ENCODE measurements around the gene HPSE2.
"Not testable (repeated sequence)": the region's sequence is repeated elsewhere in the genome, so short reads cannot be mapped to it uniquely, and the experiment has no call there.

The HPSE2 gene

DNA sequence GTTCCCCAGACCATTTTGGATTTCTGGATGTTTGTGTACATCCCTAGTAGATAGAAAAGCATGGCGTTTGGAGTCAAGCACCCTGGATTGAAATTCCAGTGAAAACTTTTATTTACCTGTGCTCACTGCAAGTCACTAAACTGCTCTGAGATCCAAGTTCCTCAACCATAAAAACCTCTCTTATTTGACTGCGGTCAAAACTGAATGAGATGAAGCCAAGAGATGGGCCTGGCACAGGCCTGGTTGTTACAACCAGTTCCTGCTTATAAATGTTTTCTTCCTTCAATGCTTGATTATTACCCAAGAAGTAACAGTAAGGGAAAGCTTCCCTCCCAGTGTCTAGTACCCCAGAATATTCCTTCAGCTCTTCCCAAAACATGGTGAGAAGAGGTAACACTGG, 718.0 kb downstream of the HPSE2 start:
- no peak for DNase-seq (ENCODE audit: low read depth in 3 of 3, low spot score in 1 of 3)

DNA sequence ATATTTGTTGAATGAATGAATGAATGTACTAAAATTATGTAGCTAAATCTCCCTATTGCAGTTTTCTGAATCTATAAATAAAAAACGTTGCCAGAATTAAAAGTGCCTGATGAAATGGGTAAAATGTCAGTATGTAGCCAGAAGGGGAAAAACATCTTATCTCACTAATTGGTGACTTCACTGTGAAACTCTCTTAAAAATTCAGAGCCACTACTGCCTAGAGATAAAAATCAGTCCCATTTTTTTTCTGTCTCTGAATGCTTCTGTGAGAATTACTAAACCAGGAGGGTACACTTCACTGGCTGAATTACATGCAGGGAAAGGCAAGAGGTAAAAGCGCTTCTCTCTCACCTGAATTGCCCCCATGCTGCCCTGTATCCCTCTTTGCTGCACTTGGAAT, 719.3 kb downstream of the HPSE2 start:
- no peak for DNase-seq (ENCODE audit: low read depth in 3 of 3, low spot score in 1 of 3)

GRCh38 chr10:98513704-98514103, 721.9 kb downstream of the HPSE2 start:
- no peak for DNase-seq (ENCODE audit: low read depth in 3 of 3, low spot score in 1 of 3)

DNA sequence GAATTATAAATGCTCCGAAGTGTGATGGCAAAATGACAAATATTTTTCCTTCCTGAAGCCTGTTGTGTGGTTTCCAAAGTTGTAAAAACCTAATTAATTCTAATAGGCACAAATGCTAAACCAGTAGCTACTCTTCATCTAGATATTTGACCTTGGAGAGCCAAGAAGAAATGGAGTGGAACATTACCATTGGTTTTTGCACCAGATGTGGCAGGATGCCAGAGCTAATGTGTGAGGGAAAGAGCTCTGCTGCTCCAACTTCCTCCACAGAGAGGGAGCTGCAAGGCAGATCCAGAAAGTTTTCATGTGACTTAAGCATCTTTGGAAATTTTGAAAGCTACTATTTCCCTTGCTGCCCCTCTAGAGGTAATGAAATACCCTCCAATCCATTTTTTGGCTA, 723.8 kb downstream of the HPSE2 start:
- DNase-seq (ENCODE audit: low read depth in 3 of 3, low spot score in 1 of 3) = no peak

- DNase-seq (ENCODE audit: low read depth in 3 of 3, low spot score in 1 of 3) = no peak
These were observed 725.1 kb downstream of the HPSE2 start for GRCh38 chr10:98510412-98510995.

DNA sequence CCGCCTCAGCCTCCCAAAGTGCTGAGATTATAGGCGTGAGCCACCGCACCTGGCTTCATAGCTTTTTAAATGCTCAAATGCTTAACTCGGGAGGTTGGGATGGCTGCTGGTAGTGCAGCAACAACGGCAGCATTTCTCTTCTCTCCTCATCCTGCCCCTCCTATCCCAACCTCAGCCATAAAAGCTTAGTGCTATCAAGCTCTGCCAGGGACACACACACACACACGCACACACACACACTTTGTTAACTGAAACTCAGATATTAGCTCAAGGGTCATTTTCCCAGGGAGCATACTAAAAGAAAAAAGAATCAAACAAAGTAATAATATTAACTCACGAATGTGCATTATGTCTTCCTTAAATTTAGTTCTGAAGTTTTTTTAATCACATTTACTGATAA, 725.9 kb downstream of the HPSE2 start:
- DNase-seq (ENCODE audit: low read depth in 3 of 3, low spot score in 1 of 3) = no peak

- not testable (repeated sequence) for DNase-seq (ENCODE audit: low read depth in 3 of 3, low spot score in 1 of 3)
These were observed 733.1 kb downstream of the HPSE2 start for GRCh38 chr10:98502535-98502934.

DNA sequence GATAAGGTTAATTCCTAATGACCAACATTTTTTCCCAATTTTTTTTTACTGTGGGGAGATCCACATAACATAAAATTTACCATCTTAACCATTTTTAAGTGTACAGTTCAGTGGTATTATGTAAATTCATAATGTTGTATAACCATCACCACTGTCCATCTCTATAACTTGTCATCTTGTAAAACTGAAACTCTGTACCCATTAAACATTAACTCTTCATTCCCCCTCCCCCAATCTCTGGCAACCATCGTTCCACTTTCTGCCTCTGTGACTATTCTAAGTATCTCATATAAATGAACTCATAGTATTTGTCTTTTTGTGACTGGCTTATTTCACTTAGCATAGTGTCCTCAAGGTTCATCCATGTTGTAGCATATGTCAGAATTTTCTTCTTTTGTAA, 742.9 kb downstream of the HPSE2 start:
- DNase-seq (ENCODE audit: low read depth in 3 of 3, low spot score in 1 of 3) = no peak

DNA sequence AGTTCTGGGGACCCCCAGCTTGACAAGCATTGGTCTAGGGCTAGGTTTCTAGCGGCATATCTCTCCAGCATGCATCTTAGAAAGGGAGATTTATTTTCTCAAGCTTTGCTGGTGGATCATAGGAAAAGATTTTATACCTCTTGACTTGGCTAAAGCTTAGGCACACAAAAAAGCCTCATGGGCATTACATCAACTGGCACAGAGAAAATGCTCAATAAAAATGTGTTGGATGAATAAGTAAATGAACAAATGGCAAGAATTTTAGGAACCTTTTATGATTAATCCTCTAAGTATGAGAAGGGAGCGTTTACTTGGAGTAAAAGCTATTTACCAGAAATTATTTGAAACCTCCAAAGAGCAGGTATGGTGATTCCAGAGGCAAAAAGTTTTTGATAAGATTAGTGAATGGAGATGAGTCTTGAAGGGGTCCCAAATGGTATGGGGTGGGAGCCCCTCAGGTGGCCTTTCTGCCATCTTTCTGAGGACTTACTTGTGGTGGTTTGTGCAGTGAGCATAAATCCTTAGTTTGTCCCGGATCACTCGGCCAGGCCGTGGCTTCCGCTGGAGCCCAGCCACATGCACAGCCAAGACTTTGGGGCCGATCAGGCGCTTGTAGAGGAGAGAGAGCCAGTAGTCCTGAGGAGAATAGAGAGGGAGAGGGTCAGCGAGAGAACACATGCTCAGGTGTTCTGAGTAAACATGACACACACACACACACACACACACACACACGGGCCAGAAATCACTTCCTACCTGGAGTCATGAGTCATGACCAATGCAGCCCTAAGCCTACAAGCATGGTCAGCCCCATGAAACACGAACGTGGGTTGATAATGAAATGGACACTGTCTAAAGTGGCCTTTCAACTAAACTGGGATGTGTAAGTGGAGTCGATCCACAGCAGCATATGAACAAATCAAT, 745.8 kb downstream of the HPSE2 start:
- DNase-seq (ENCODE audit: low read depth in 3 of 3, low spot score in 1 of 3) = no peak

DNA sequence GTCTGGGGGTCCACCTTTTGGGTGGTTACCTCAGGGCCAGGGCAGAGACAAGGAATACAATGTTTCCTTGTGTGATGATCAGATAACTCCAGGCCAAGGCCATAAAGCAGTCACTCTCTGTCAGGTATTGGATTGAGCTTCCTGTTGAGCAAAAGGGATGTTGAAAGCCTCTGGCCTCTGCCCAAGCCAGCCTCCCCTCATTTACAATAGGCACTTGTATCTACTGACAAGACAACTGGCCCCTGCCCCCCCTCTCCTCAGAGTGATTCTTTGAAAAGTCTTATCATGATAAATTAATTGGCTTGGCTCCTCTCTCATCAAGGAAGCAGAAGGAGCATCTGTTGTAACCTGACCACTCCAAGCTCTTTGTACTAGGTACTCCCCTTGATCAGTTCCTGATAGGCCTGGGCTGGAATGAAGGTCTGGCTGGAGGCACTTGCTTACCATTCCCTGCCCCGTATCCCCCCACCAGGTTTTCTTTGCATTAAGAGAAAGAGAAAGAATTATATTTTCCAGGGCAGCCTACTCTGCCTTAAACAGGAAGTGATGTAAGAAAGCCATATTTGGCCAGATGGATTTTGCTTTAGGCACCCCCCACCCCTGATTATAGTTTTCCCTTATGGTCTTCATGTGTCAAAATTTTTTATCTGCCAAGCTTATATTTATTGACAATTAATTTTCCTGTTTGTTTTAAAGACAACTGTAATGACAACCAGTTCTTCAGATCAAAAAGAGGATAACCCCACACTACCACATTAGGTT, 746.8 kb downstream of the HPSE2 start:
- no peak for DNase-seq (ENCODE audit: low read depth in 3 of 3, low spot score in 1 of 3)

DNA sequence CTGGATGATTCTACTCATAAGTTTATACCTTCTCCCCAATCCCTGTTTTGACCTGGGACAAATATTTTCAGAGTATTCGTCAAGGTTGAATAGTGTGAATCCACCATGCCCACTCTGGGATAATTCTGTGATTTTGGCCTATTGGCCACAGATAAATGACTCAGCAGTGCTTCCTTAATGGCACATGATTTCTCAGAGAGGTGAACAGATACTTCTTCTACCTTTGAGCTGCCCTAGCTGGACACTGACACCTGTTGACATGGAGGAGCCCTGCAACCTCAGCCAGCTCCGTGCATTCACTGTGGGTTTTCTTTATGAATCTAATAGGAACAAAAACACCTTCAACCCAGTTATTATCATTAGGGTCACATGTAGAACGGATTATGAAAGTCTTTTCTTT, 748.0 kb downstream of the HPSE2 start:
- no peak for DNase-seq (ENCODE audit: low read depth in 3 of 3, low spot score in 1 of 3)

GRCh38 chr10:98486421-98486820, 749.2 kb downstream of the HPSE2 start:
- DNase-seq (ENCODE audit: low read depth in 3 of 3, low spot score in 1 of 3) = no peak

DNA sequence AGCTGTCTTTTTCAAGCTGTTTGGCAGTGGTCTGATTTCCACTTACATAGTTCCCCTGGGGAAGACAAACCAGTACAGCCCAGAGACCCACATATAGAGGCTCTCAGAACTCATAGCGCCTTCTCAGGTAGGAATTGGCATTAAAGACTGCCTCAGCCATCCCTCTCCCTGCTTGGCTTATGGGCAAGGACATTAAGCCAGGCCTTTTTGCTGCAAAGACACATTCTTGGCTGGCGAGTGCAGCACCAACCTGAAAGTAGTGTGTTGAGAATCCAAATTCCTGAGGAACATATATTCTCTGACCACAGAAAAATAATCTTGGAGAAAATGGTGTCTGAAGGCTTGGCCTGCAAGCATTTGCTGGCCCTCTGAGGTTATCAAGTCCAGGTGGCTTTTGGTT, 749.7 kb downstream of the HPSE2 start:
- DNase-seq (ENCODE audit: low read depth in 3 of 3, low spot score in 1 of 3) = no peak

GRCh38 chr10:98483658-98484057, 752.0 kb downstream of the HPSE2 start:
- no peak for DNase-seq (ENCODE audit: low read depth in 3 of 3, low spot score in 1 of 3)

DNA sequence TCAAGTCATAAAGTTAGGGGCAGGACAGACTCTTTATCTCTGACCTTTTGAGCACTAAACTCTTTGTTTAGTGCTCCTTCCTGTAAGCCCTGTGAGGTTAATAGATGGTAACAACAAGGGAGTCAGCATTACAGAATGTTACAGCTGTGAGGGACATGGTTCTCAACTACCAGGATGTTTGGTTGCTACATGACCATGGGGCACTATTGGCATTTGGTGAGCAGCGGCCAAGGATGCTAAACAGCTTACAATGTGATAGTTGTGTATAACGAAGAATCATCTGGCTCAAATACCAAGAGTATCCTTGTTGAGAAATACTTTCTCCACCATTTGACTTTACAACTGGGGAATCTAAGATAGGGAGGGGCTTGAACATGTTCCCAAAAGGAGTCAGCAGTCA, 753.6 kb downstream of the HPSE2 start:
- no peak for DNase-seq (ENCODE audit: low read depth in 3 of 3, low spot score in 1 of 3)

DNA sequence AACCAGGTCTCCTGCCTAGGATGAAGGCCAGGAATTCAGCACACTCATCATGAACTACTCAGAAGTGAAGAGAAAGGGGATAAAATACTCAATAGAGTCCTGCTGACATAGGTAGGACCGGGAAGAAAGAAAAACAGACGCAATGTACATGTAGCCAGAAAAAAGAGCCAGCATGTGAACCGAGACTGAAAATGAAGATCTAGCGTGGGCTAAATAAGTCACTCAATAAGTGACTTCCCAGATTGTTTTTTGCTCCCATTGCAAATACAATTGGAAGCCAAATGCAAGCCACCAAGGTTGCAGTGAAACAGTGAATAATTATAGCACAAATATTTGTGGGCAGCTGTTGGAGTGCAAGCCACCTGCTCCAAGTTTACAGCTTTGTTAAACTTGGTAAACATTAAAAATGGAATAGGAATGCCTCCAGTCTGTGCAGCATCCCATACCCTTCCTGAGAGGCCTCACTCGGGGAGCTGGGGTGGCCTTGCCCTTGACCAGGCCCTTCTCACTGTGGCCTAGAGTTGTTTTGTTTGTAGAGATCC, 754.2 kb downstream of the HPSE2 start:
- no peak for DNase-seq (ENCODE audit: low read depth in 3 of 3, low spot score in 1 of 3)

DNA sequence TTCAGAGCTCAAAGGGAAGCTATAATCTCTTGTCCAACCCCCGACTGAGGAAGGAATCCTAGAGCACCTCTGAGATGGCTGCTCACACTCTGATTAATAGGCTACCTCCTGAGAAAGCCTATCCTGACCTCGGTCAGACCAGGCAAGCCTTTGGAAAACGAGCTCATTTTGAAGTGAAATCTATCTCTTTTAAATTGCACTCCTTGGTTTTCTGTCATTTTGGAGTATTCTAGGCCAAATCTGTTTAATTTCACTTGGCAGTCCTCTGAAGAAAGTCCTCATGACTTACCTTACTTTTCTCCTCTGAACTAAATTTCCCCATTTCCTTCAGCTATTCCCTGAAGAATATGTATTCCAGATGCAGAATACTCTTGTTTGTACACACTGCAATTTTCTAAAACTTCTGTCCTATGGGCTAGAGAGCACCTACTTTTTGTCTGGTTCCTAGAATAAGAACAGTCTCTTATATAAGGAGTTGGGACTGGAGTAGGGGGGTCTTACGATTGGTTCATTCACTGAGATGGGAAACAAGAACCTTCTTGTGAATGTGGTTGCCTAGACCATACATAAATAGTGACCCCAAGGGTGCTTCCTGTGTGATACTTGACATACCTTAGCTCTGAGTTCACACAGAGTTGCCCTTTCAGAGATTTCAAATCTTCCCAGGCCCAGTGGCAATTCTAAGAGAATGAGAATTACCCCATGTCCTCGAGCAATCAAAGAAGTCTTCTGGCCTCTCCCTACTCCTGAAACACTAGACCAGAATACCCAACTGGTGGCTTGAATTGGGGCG, 757.0 kb downstream of the HPSE2 start:
- no peak for DNase-seq (ENCODE audit: low read depth in 3 of 3, low spot score in 1 of 3)

GRCh38 chr10:98477861-98478260, 757.8 kb downstream of the HPSE2 start:
- DNase-seq (ENCODE audit: low read depth in 3 of 3, low spot score in 1 of 3) = no peak

- DNase-seq (ENCODE audit: low read depth in 3 of 3, low spot score in 1 of 3) = no peak
These were observed 761.0 kb downstream of the HPSE2 start for GRCh38 chr10:98474628-98475027.

- DNase-seq (ENCODE audit: low read depth in 3 of 3, low spot score in 1 of 3) = no peak
These were observed 763.5 kb downstream of the HPSE2 start for GRCh38 chr10:98472196-98472595.

GRCh38 chr10:98470850-98471249, 764.8 kb downstream of the HPSE2 start:
- DNase-seq (ENCODE audit: low read depth in 3 of 3, low spot score in 1 of 3) = no peak
